ENCODE measurements around the gene CLIC6. TPM values are rescaled to one million over a fixed set of nuclear protein-coding genes. Genes with fewer than 3 reads are reported as not detected.

CLIC6 gene
- total and polyA plus RNA-seq, 2 of the 4 experiments (the other 2 are of a cell fraction): not detected

GRCh38 chr21:34702341-34703170 lies 33.8 kb downstream of the CLIC6 start (continued):
- no peak for TF ChIP-seq SMC3 (IDR thresholded peaks at IDR 0.05; ENCODE audit: low read depth, low read length)
- no peak for TF ChIP-seq MAFK (IDR thresholded peaks at IDR 0.05; ENCODE audit: low read depth, low read length)
- TF ChIP-seq MXI1 (IDR thresholded peaks at IDR 0.05; ENCODE audit: borderline replicate concordance, low read depth, low read length): peak; percentile 68

GRCh38 chr21:34703571-34703970 lies 34.8 kb downstream of the CLIC6 start:
- Histone ChIP-seq H3K9me1 (ENCODE audit: insufficient read depth, low read length) (peaks cover 16% of the 10 kb centered on the region), H3K9me3 (ENCODE audit: control insufficient read depth, insufficient read depth, low read length) (no peaks in the 10 kb centered on the region), H2BK5ac (ENCODE audit: low read depth, low read length, poor library complexity, severe bottlenecking) (no peak overlapping the region), H3K18ac (ENCODE audit: low read depth, low read length) (peak overlapping the region; percentile 39; the same call in 1 of the 2 replicates), H2AK9ac (replicated peaks; ENCODE audit: low read depth, low read length, poor library complexity) (no peak overlapping the region), H2AK5ac (ENCODE audit: low read depth, low read length) (peak overlapping the region; percentile 74), H4K8ac (ENCODE audit: low read depth in 2 of 2, low read length in 2 of 2) (peak overlapping the region; percentile 81; a peak in 2 of 4 replicates), H4K20me1 (ENCODE audit: insufficient read depth, low read length) (no peaks in the 10 kb centered on the region), H2BK120ac (ENCODE audit: low read depth, low read length) (peak overlapping the region; percentile 94; the same call in 1 of the 2 replicates), H3K4me3 (ENCODE audit: insufficient read depth, low read depth, low read length) (no peak overlapping the region), H3K4me2 (ENCODE audit: low read depth, low read length) (no peak overlapping the region), H3K27ac (ENCODE audit: insufficient read depth, low read length) (no peak overlapping the region), H3K4ac (ENCODE audit: low read depth, low read length) (peak overlapping the region; percentile 71; the same call in 1 of the 2 replicates), H4K91ac (ENCODE audit: insufficient read depth, low read depth, low read length) (peak overlapping the region; percentile 13; the same call in 1 of the 2 replicates), H3K23ac (ENCODE audit: low read depth, low read length) (no peak overlapping the region), H3K79me1 (ENCODE audit: low read depth in 1 of 2, low read length in 2 of 2) (no peaks in the 10 kb centered on the region), H3K14ac (replicated peaks; ENCODE audit: low read depth, low read length) (no peak overlapping the region), H3K36me3 (ENCODE audit: control insufficient read depth, insufficient read depth, low read length) (no peaks in the 10 kb centered on the region), H3K9ac (ENCODE audit: low read depth, low read length) (no peak overlapping the region), H3K4me1 (ENCODE audit: control insufficient read depth, insufficient read depth, low read length) (peaks cover 15% of the 10 kb centered on the region), H3K56ac (ENCODE audit: extremely low read depth, insufficient read depth, low read length) (no peak overlapping the region), H3K27me3 (ENCODE audit: control insufficient read depth, insufficient read depth, low read length) (peaks cover 3% of the 10 kb centered on the region; the same call in 1 of the 2 replicates), H2BK15ac (ENCODE audit: low read depth, low read length) (peak overlapping the region; percentile 81; the same call in 2 of the 3 replicates), H4K5ac (ENCODE audit: low read depth, low read length) (peak overlapping the region; percentile 27), H2BK20ac (ENCODE audit: low read depth, low read length) (peak overlapping the region; percentile 30; the same call in 1 of the 2 replicates), H2AFZ (replicated peaks; ENCODE audit: low read length, poor library complexity) (no peak overlapping the region)
- dilution Hi-C loops (cut with HindIII; ENCODE audit: low sequenced_read_pairs, unreplicated experiment): no loop called here
- ATAC-seq (ENCODE audit: low read depth) (no peak), DNase-seq (no peak)
- WGBS, 2 experiments (ENCODE audit: extremely low coverage in 2 of 2, insufficient read length in 1 of 2): 97% methylated on average over 4 of the region's 12 CpGs; no CpG with 5 or more reads in 1 of the 2 experiments
- BruUV-seq (replicated peaks): no TSS peak
- ChIA-PET CTCF (no interaction called here), POLR2A (ENCODE audit: unreplicated experiment) (no interaction called here)
- in situ Hi-C loops (cut with MboI; ENCODE audit: low sequenced_read_pairs): no loop called here
- intact Hi-C loops (cut with micrococcal nuclease): loop anchor here (5.0 kb wide), 1 partner anchor 99 kb away; no protein-coding TSS in a partner anchor
- TF ChIP-seq POLR2A (IDR thresholded peaks at IDR 0.05; ENCODE audit: low read depth, low read length) (no peak), CEBPB (IDR thresholded peaks at IDR 0.05; ENCODE audit: low read depth, low read length) (no peak), MAZ (IDR thresholded peaks at IDR 0.05; ENCODE audit: borderline replicate concordance, low read depth, low read length) (no peak), CHD1 (IDR thresholded peaks at IDR 0.05; ENCODE audit: low read depth, low read length) (no peak), RFX5 (IDR thresholded peaks at IDR 0.05; ENCODE audit: low read depth, low read length) (no peak), SMC3 (IDR thresholded peaks at IDR 0.05; ENCODE audit: low read depth, low read length) (no peak), ELK1 (IDR thresholded peaks at IDR 0.05; ENCODE audit: borderline replicate concordance, low read depth, low read length) (no peak), USF2 (IDR thresholded peaks at IDR 0.05; ENCODE audit: low read depth, low read length) (no peak)

All from IMR-90 (cell line).